Panc1 (cell line): ENCODE results near the gene TANGO2. TPM values are rescaled to one million over a fixed set of nuclear protein-coding genes. Genes with fewer than 3 reads are reported as not detected.

ENCODE experiments used
- ATAC-seq: fragments of 200-7000 bp; cut with Tn5 transposase; 2 replicates; pipeline ENCODE4 v1.9.1; 2020; ENCODE audit warnings: mild to moderate bottlenecking, moderate library complexity
- BruUV-seq: library from RNA; stranded (reverse); fragments of 400-500 nt; replicated peaks from 2 replicates; lab custom pipeline; 2021; lab: Mats Ljungman, UMichigan
- CTCF ChIA-PET: fragments of 300-600 bp; sonication (Branson Sonifier 250); formaldehyde crosslinking; loops from one replicate; lab custom pipeline; 2022; ENCODE audit warnings: antibody characterized with exemption; lab: Charles Lee
- POLR2A ChIA-PET: fragments of 300-600 bp; sonication (Branson Sonifier 250); formaldehyde crosslinking; loops from one replicate; lab custom pipeline; 2022; ENCODE audit warnings: antibody characterized with exemption; lab: Charles Lee
- DNase-seq: peaks from one replicate; pipeline ENCODE4 v3.0.0-alpha.2; 2010; ENCODE audit warnings: low read depth, low spot score
- H3K27ac ChIP-seq: 2 replicates; pipeline ENCODE4 v1.5.1; 2011; ENCODE audit warnings: mild to moderate bottlenecking, low read length, inconsistent platforms
- H3K27me3 ChIP-seq: fragments of 200-500 bp; sonication (Bioruptor generic); 2 replicates; pipeline ENCODE4 v1.6.0; 2014; ENCODE audit warnings: low read length, inconsistent platforms; ENCODE audit not compliant: control insufficient read depth, insufficient read depth
- H3K36me3 ChIP-seq: fragments of 200-500 bp; sonication (Bioruptor generic); 2 replicates; pipeline ENCODE4 v1.5.1; 2014; ENCODE audit warnings: inconsistent platforms, mild to moderate bottlenecking, low read length, moderate library complexity; ENCODE audit not compliant: control insufficient read depth, insufficient read depth
- H3K4me1 ChIP-seq: 2 replicates; pipeline ENCODE4 v1.5.1; 2011; ENCODE audit warnings: inconsistent platforms, mild to moderate bottlenecking, low read length, moderate library complexity; ENCODE audit not compliant: control insufficient read depth, insufficient read depth
- H3K4me3 ChIP-seq, 2 experiments: 2 replicates each; pipeline ENCODE4 v1.5.1; 2011 to 2012; ENCODE audit warnings: low read depth in 2 of 2, low read length in 2 of 2, mild to moderate bottlenecking in 2 of 2, inconsistent platforms in 1 of 2, moderate library complexity in 1 of 2
- H3K9me3 ChIP-seq: fragments of 200-500 bp; sonication (Bioruptor generic); 2 replicates; pipeline ENCODE4 v1.5.1; 2014; ENCODE audit warnings: low read depth, mild to moderate bottlenecking, inconsistent platforms, low read length, moderate library complexity; ENCODE audit not compliant: control insufficient read depth, insufficient read depth
- CTCF ChIP-seq: fragments of 450-650 bp; IDR thresholded peaks from 2 replicates; pipeline ENCODE4 v1.5.1; 2017; ENCODE audit warnings: mild to moderate bottlenecking
- POLR2AphosphoS5 ChIP-seq: IDR thresholded peaks from 2 replicates; pipeline ENCODE4 v1.6.1; 2012; ENCODE audit warnings: mild to moderate bottlenecking, low read depth, low read length, moderate library complexity
- REST ChIP-seq, 2 experiments: IDR thresholded peaks; 2 replicates each; pipeline ENCODE4 v1.6.1; 2011 to 2012; ENCODE audit warnings: low read depth in 2 of 2, control low read depth in 1 of 2, low read length in 1 of 2, mild to moderate bottlenecking in 1 of 2, moderate library complexity in 1 of 2; ENCODE audit not compliant: insufficient read depth in 1 of 2
- SIN3A ChIP-seq: IDR thresholded peaks from 2 replicates; pipeline ENCODE4 v1.6.1; 2012; ENCODE audit warnings: low read depth, mild to moderate bottlenecking, low read length, moderate library complexity, borderline replicate concordance; ENCODE audit not compliant: insufficient read depth
- TCF7L2 ChIP-seq: IDR thresholded peaks from 2 replicates; pipeline ENCODE4 v1.6.1; 2011; ENCODE audit warnings: mild to moderate bottlenecking, low read depth, low read length, inconsistent platforms
- in situ Hi-C: cut with HindIII; loops from 2 replicates; pipeline ENCODE4 v1.10.0; 2016; ENCODE audit warnings: low sequenced_read_pairs, low pct_unique_long_range_greater_than_20kb
- intact Hi-C: fragments of 100-400 bp; cut with micrococcal nuclease; formaldehyde crosslinking; loops from one replicate; pipeline ENCODE4 v1.10.0; 2022; ENCODE audit not compliant: unreplicated experiment
- total RNA-seq: library from RNA; stranded (reverse); gene quantifications from one replicate; pipeline ENCODE4 v1.2.1, GENCODE V29; 2021; ENCODE audit not compliant: unreplicated experiment

Gene TANGO2
- total RNA-seq, 1 experiment from 2014 or later: 32.2 TPM

- CTCF ChIA-PET: no interaction called here
- intact Hi-C loops: no loop called here
Measured at GRCh38 chr22:20069331-20070042, 48.6 kb downstream of the TANGO2 start.

GRCh38 chr22:20071524-20071972, 50.6 kb downstream of the TANGO2 start:
- POLR2A ChIA-PET: no interaction called here
- in situ Hi-C loops: no loop called here

More at GRCh38 chr22:20069331-20070042, 48.6 kb downstream of the TANGO2 start:
- Histone ChIP-seq H3K36me3 (no peaks in the 10 kb centered on the region), H3K9me3 (no peaks in the 10 kb centered on the region), H3K4me1 (no peaks in the 10 kb centered on the region), H3K27ac (no peak overlapping the region), H3K27me3 (no peaks in the 10 kb centered on the region), H3K4me3 (no peak overlapping the region)
- in situ Hi-C loops: no loop called here
- no peak for ATAC-seq
- no peak for DNase-seq
- POLR2A ChIA-PET: interaction anchor here (0.5 to 0.6 kb wide), 2 partner anchors 23 to 43 kb away, joined by 7 read pairs; no protein-coding TSS in a partner anchor
- BruUV-seq: no TSS peak
- TF ChIP-seq TCF7L2 (no peak), SIN3A (no peak), REST (IDR thresholded peaks at IDR 0.05; ENCODE audit: insufficient read depth in 1 of 2, low read depth in 2 of 2, low read length in 1 of 2) (no peak), POLR2AphosphoS5 (no peak), CTCF (no peak)

More at GRCh38 chr22:20071524-20071972, 50.6 kb downstream of the TANGO2 start:
- no peak for DNase-seq
- H3K36me3 ChIP-seq: no peaks in the 10 kb centered on the region
- CTCF ChIA-PET: no interaction called here
- H3K9me3 ChIP-seq: no peaks in the 10 kb centered on the region
- no peak overlapping the region for H3K4me3 ChIP-seq
- intact Hi-C loops: no loop called here
- H3K27ac ChIP-seq: no peak overlapping the region
- no TSS peak for BruUV-seq
- no peak for ATAC-seq
- no peaks in the 10 kb centered on the region for H3K27me3 ChIP-seq
- H3K4me1 ChIP-seq: no peaks in the 10 kb centered on the region
- no peak for TF ChIP-seq REST (IDR thresholded peaks at IDR 0.05; ENCODE audit: insufficient read depth in 1 of 2, low read depth in 2 of 2, low read length in 1 of 2)
- TF ChIP-seq POLR2AphosphoS5: no peak
- TF ChIP-seq CTCF: no peak
- TF ChIP-seq TCF7L2: no peak
- TF ChIP-seq SIN3A: no peak
